Measurements from ENCODE around the gene ZBP1.
A peak's percentile ranks its signal among the peaks of the same experiment; 100 is the strongest.

ZBP1 gene

GRCh38 chr20:57622201-57622570 is 2.0 kb upstream of the ZBP1 start:
- in situ Hi-C loops (cut with MboI; ENCODE audit: low pct_unique_long_range_greater_than_20kb, low sequenced_read_pairs) = loop anchor here (25.0 kb wide), 1 partner anchor 565 kb away; no protein-coding TSS in a partner anchor
- no peak for DNase-seq

GRCh38 chr20:57621421-57622200 is 1.4 kb upstream of the ZBP1 start:
- in situ Hi-C loops (cut with MboI; ENCODE audit: low pct_unique_long_range_greater_than_20kb, low sequenced_read_pairs) = loop anchor here (25.0 kb wide), 1 partner anchor 566 kb away; no protein-coding TSS in a partner anchor
- no peak for DNase-seq

GRCh38 chr20:57620999-57621398 is 773 bp upstream of the ZBP1 start:
- in situ Hi-C loops (cut with MboI; ENCODE audit: low pct_unique_long_range_greater_than_20kb, low sequenced_read_pairs) = loop anchor here (25.0 kb wide), 1 partner anchor 566 kb away; no protein-coding TSS in a partner anchor
- DNase-seq = peak; percentile 19

GRCh38 chr20:57619051-57619831 is 985 bp downstream of the ZBP1 start:
- in situ Hi-C loops (cut with MboI; ENCODE audit: low pct_unique_long_range_greater_than_20kb, low sequenced_read_pairs) = loop anchor here (25.0 kb wide), 1 partner anchor 568 kb away; no protein-coding TSS in a partner anchor
- peak; percentile 86 for DNase-seq

GRCh38 chr20:57618764-57619050 is 1.5 kb downstream of the ZBP1 start:
- in situ Hi-C loops (cut with MboI; ENCODE audit: low pct_unique_long_range_greater_than_20kb, low sequenced_read_pairs) = loop anchor here (25.0 kb wide), 1 partner anchor 569 kb away; no protein-coding TSS in a partner anchor
- no peak for DNase-seq

- no peak for DNase-seq
- in situ Hi-C loops (cut with MboI; ENCODE audit: low pct_unique_long_range_greater_than_20kb, low sequenced_read_pairs) = loop anchor here (25.0 kb wide), 1 partner anchor 569 kb away; no protein-coding TSS in a partner anchor
Observed at GRCh38 chr20:57618091-57618763, 2.0 kb downstream of the ZBP1 start.

- in situ Hi-C loops (cut with MboI; ENCODE audit: low pct_unique_long_range_greater_than_20kb, low sequenced_read_pairs) = loop anchor here (25.0 kb wide), 1 partner anchor 570 kb away; no protein-coding TSS in a partner anchor
- DNase-seq = no peak
Observed at GRCh38 chr20:57617079-57617795, 3.0 kb downstream of the ZBP1 start.

GRCh38 chr20:57616143-57616951 is 3.9 kb downstream of the ZBP1 start:
- in situ Hi-C loops (cut with MboI; ENCODE audit: low pct_unique_long_range_greater_than_20kb, low sequenced_read_pairs) = loop anchor here (25.0 kb wide), 1 partner anchor 571 kb away; no protein-coding TSS in a partner anchor
- DNase-seq = no peak

GRCh38 chr20:57615445-57615811 is 4.8 kb downstream of the ZBP1 start:
- DNase-seq = no peak
- in situ Hi-C loops (cut with MboI; ENCODE audit: low pct_unique_long_range_greater_than_20kb, low sequenced_read_pairs) = loop anchor here (25.0 kb wide), 1 partner anchor 572 kb away; no protein-coding TSS in a partner anchor

- in situ Hi-C loops (cut with MboI; ENCODE audit: low pct_unique_long_range_greater_than_20kb, low sequenced_read_pairs) = loop anchor here (25.0 kb wide), 1 partner anchor 573 kb away; no protein-coding TSS in a partner anchor
- DNase-seq = no peak
Observed at GRCh38 chr20:57614490-57615444, 5.5 kb downstream of the ZBP1 start.

- DNase-seq = no peak
- in situ Hi-C loops (cut with MboI; ENCODE audit: low pct_unique_long_range_greater_than_20kb, low sequenced_read_pairs) = loop anchor here (25.0 kb wide), 1 partner anchor 574 kb away; no protein-coding TSS in a partner anchor
Observed at GRCh38 chr20:57613481-57613921, 6.7 kb downstream of the ZBP1 start.

GRCh38 chr20:57612916-57613315 is 7.3 kb downstream of the ZBP1 start:
- in situ Hi-C loops (cut with MboI; ENCODE audit: low pct_unique_long_range_greater_than_20kb, low sequenced_read_pairs) = loop anchor here (25.0 kb wide), 1 partner anchor 574 kb away; no protein-coding TSS in a partner anchor
- DNase-seq = no peak

GRCh38 chr20:57612436-57612835 is 7.8 kb downstream of the ZBP1 start:
- in situ Hi-C loops (cut with MboI; ENCODE audit: low pct_unique_long_range_greater_than_20kb, low sequenced_read_pairs) = loop anchor here (25.0 kb wide), 1 partner anchor 575 kb away; no protein-coding TSS in a partner anchor

GRCh38 chr20:57611586-57612311 is 8.5 kb downstream of the ZBP1 start:
- in situ Hi-C loops (cut with MboI; ENCODE audit: low pct_unique_long_range_greater_than_20kb, low sequenced_read_pairs) = loop anchor here (25.0 kb wide), 1 partner anchor 576 kb away; no protein-coding TSS in a partner anchor
- DNase-seq = no peak

More at GRCh38 chr20:57612436-57612835, 7.8 kb downstream of the ZBP1 start:
- no peak for DNase-seq

- in situ Hi-C loops (cut with MboI; ENCODE audit: low pct_unique_long_range_greater_than_20kb, low sequenced_read_pairs) = loop anchor here (25.0 kb wide), 1 partner anchor 577 kb away; no protein-coding TSS in a partner anchor
- no peak for DNase-seq
Observed at GRCh38 chr20:57610261-57610952, 9.8 kb downstream of the ZBP1 start.
